Activated CD8-positive, alpha-beta memory T cell treated with anti-CD3 and anti-CD28 coated beads for 36 hours (primary cell): ENCODE data around the gene ERFL. TPM values are rescaled to one million over a fixed set of nuclear protein-coding genes. Genes with fewer than 3 reads are reported as not detected.
"Not testable (repeated sequence)": the region's sequence is repeated elsewhere in the genome, so short reads cannot be mapped to it uniquely, and the experiment has no call there.

Experiments used
- CTCF ChIA-PET: fragments of 350-600 bp; sonication (Branson Sonifier 250); formaldehyde crosslinking; loops from one replicate; lab custom pipeline; 2021; ENCODE audit warnings: antibody characterized with exemption; lab: Charles Lee
- POLR2A ChIA-PET: fragments of 350-600 bp; sonication (Branson Sonifier 250); formaldehyde crosslinking; loops from one replicate; lab custom pipeline; 2021; ENCODE audit warnings: antibody characterized with exemption; lab: Charles Lee
- total RNA-seq, 2 experiments: library from RNA; stranded (reverse); gene quantifications; one replicate each; pipeline ENCODE4 v1.2.3, GENCODE V29; 2021

ERFL gene
- total RNA-seq, 2 experiments from 2014 or later = 1.1 to 1.3 TPM

- CTCF ChIA-PET = interaction anchor here (0.8 kb wide), 1 partner anchor 13 kb away, joined by 3 read pairs; no protein-coding TSS in a partner anchor
- POLR2A ChIA-PET = interaction anchor here (1.0 kb wide), 1 partner anchor 30 kb away, joined by 4 read pairs; no protein-coding TSS in a partner anchor
Measured at GRCh38 chr19:41921577-41922576, 6.4 kb downstream of the ERFL start.

GRCh38 chr19:41920882-41921576, 7.2 kb downstream of the ERFL start:
- CTCF ChIA-PET = interaction anchor here (0.7 to 0.8 kb wide), 2 partner anchors 14 to 1350 kb away, joined by 3 to 4 read pairs; no protein-coding TSS in a partner anchor
- POLR2A ChIA-PET = interaction anchor here (1.0 kb wide), 1 partner anchor 29 kb away, joined by 4 read pairs; no protein-coding TSS in a partner anchor

GRCh38 chr19:41919948-41920712, 8.1 kb downstream of the ERFL start:
- ChIA-PET POLR2A (interaction anchor here (1.0 kb wide), 1 partner anchor 28 kb away, joined by 4 read pairs; no protein-coding TSS in a partner anchor), CTCF (interaction anchor here (0.9 kb wide), 1 partner anchor 35 kb away, joined by 3 read pairs; no protein-coding TSS in a partner anchor)

- ChIA-PET POLR2A (no interaction called here), CTCF (interaction anchor here (0.6 to 0.9 kb wide), 2 partner anchors 29 to 33 kb away, joined by 3 read pairs; no protein-coding TSS in a partner anchor)
Measured at GRCh38 chr19:41918653-41919244, 9.5 kb downstream of the ERFL start.

DNA sequence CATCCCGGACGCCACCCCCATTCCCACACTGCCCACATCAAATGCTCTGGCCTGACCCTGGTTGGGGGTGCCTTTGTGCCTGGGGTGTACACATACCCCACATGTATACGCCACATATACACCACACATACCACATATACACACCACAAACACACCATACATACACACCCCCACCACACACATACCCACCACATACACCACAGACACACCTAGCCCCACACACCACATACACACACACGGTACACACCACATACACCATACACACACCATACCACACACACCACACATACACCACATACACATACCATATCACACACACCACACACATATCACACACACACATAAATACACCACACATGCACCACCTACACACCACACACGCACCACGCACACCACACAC, 10.2 kb downstream of the ERFL start:
- POLR2A ChIA-PET = no interaction called here
- CTCF ChIA-PET = no interaction called here

- ChIA-PET CTCF (no interaction called here), POLR2A (no interaction called here)
Measured at GRCh38 chr19:41917676-41918075, 10.6 kb downstream of the ERFL start.

GRCh38 chr19:41915776-41916414, 12.4 kb downstream of the ERFL start:
- CTCF ChIA-PET = no interaction called here
- POLR2A ChIA-PET = no interaction called here

DNA sequence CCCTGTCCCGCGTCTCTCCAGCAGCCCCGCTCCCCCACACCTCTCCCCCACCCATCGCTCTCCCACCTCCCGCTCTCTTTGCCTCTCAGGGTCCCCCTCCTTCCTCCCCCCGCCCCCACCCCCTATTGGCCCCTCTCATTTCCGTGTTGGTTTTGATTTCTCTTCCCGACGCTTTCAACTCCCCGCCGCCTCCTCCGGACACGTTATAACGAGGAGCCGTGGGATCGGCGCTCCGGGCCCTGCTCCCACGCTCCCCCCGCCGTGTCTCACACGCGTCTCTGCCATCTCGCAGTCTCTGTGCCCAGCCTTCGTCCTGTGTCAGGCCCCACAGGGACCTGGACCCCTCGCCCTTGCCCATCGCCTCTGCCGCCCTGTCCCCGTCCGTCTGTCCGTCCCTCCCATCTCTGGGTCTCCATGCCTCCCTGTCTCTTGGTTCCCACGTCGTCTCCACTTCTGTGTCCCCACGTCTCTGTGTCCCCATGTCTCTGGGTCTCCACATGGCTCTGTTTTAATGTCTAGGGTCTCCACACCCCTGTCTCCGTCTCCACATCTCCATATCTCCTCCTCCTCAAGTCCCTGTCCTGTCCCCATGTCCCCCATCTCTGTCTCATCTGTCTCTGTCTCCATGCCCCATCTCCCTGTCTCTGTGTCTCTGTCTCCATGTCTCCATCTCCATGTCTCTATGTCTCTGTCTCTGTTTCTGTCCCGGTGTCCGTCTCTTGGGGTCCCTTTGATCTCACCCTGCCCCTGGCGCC, 13.1 kb downstream of the ERFL start:
- CTCF ChIA-PET = no interaction called here
- POLR2A ChIA-PET = no interaction called here

- CTCF ChIA-PET, POLR2A ChIA-PET: not testable (repeated sequence)
Measured at GRCh38 chr19:41914424-41914834, 13.8 kb downstream of the ERFL start.

DNA sequence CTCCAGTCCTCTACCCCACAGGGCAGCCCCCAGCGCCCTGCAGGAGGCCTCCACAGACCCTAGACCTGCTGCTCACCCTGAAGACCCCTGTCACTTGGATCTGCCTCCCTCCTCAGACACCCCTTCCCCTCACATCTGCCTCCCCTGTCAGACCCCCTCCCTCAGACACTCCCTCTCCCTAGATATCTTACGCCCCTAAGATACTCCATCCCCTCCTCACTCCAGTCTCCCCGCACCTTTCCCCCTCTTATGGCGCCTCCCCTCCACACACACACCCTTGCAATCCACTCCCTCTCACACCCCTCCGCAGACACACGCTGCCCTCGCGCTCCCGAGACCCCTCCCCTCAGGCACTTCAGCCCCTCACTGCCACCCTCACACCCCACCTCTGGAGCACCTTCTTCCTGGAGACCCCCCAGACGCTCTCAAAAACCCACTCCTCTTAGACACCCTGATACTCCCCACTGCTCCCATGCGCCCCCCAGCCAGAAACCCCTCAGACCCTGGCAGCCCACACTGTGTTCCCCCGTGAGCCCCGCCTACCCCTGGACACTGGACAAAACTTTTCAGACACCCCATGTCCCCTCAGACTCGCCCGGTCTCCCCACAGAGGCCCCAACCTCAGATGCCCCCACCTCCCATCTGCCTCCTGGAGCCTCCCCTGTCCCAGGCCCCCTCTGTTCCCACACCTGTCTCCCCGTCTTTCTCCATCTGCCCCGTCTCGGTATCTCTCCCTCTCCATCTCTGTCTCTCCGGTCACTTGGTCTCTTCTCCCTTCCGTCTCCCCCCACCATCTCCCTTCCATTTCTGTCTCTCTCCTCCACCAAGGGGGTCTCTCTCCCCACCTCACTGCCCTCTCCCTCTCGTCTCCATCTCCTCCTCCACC, 14.5 kb downstream of the ERFL start:
- CTCF ChIA-PET = no interaction called here
- POLR2A ChIA-PET = no interaction called here

- ChIA-PET CTCF (interaction anchor here (0.5 kb wide), 1 partner anchor 32 kb away, joined by 3 read pairs; no protein-coding TSS in a partner anchor), POLR2A (no interaction called here)
Measured at GRCh38 chr19:41912899-41913537, 15.2 kb downstream of the ERFL start.

DNA sequence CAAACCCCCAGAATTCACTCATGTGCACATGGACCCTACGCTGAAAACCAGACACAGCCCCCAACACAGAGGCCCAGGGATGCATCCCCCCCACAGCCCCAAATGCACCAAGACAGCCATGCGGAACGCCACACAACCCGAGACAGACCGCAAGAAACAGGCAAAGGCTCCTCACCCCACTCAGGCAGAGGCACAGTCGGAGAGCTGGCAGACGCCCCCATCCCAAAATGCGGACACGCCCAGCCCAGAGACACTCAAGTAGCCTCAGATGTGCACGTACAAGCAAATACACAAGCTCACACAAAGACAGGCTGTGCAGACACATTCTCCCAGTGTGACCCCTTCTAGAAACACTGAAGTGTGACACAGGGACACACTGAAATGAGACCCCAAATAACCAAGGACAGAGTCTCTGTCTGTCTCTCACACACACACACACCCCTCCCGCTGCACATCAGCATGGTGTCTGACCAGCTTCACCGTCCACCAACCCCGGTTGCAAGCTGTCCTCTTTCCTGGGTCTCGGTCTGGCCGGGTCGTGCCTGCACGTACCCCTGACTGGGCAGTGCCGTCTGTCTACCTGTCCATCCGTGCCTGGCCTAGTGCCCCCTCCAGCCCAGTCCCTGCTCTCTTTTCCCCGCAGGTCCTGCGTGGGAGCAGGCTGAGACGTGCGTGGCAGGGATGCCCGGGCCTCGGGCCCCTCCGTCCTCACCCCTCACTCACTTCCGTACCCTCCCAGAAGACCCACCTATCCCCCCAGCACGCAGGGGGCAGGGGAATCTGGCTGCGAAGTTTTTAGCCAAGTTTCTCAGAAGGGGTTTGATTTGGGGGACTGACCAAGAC, 16.1 kb downstream of the ERFL start:
- POLR2A ChIA-PET = interaction anchor here (0.6 to 1.1 kb wide), 3 partner anchors 9 to 17 kb away, joined by 3 to 4 read pairs (median 3); no protein-coding TSS in a partner anchor
- CTCF ChIA-PET = interaction anchor here (0.5 to 1.2 kb wide), 3 partner anchors 26 to 39 kb away, joined by 3 to 4 read pairs (median 3); no protein-coding TSS in a partner anchor

GRCh38 chr19:41910992-41911888, 17.0 kb downstream of the ERFL start:
- ChIA-PET CTCF (interaction anchor here (1.1 to 1.2 kb wide), 2 partner anchors 25 to 39 kb away, joined by 3 to 4 read pairs; no protein-coding TSS in a partner anchor), POLR2A (interaction anchor here (1.0 to 1.1 kb wide), 2 partner anchors 9 to 16 kb away, joined by 3 read pairs; no protein-coding TSS in a partner anchor)
